EL (cell line): ENCODE results near the gene BFSP2.

Experiments used
- DNase-seq: peaks from one replicate; pipeline ENCODE4 v3.0.0-alpha.2; 2016

Gene BFSP2, protein sequence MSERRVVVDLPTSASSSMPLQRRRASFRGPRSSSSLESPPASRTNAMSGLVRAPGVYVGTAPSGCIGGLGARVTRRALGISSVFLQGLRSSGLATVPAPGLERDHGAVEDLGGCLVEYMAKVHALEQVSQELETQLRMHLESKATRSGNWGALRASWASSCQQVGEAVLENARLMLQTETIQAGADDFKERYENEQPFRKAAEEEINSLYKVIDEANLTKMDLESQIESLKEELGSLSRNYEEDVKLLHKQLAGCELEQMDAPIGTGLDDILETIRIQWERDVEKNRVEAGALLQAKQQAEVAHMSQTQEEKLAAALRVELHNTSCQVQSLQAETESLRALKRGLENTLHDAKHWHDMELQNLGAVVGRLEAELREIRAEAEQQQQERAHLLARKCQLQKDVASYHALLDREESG

DNA sequence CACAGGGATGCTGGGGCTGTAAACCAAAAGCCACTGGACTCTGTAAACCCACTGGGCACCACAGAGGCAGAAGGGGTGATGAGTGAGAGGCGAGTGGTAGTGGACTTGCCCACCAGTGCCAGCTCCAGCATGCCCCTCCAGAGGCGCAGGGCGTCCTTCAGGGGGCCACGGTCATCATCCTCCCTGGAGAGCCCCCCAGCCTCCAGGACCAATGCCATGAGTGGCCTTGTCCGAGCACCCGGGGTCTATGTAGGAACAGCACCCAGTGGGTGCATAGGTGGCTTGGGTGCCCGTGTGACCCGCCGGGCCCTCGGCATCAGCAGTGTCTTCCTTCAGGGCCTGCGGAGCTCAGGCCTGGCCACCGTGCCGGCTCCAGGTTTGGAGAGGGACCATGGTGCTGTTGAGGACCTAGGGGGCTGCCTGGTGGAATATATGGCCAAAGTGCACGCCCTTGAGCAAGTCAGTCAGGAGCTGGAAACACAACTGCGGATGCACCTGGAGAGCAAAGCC lies at the start of gene BFSP2:
Gene BFSP2 (plus strand): TSS at position 51 of the 510 bp plus-strand sequence. CDS start 28 bp downstream, at position 79.
- DNase-seq: no peak

GRCh38 chr3:133354721-133355120 lies 45.1 kb upstream of the BFSP2 start:
- no peak for DNase-seq

GRCh38 chr3:133360476-133360875 lies 39.4 kb upstream of the BFSP2 start:
- DNase-seq: no peak

DNA sequence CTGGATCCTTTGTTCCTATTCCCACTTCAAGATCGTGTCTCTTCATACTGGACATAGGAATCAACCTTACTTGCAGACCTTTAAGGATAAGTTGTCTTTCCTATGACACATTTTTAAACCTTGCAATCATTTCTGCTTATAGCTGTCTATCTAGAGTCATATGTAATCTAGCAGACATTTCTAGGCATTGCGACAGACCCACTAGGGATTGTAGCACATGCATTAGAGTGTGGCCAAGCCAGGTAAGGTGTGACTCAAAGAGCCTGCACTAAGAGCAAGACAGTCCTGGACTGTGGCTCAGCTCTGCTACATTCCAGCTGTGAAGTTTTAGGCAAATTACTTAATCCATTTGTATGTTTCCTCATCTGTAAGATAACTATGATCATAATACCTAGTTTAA lies 38.8 kb upstream of the BFSP2 start:
- DNase-seq: no peak

- no peak for DNase-seq
Observed at GRCh38 chr3:133361435-133361834, 38.4 kb upstream of the BFSP2 start.

- no peak for DNase-seq
Observed at GRCh38 chr3:133362539-133362938, 37.3 kb upstream of the BFSP2 start.

GRCh38 chr3:133364704-133365103 lies 35.2 kb upstream of the BFSP2 start:
- no peak for DNase-seq

- DNase-seq: no peak
Observed at GRCh38 chr3:133366921-133367320, 32.9 kb upstream of the BFSP2 start.

DNA sequence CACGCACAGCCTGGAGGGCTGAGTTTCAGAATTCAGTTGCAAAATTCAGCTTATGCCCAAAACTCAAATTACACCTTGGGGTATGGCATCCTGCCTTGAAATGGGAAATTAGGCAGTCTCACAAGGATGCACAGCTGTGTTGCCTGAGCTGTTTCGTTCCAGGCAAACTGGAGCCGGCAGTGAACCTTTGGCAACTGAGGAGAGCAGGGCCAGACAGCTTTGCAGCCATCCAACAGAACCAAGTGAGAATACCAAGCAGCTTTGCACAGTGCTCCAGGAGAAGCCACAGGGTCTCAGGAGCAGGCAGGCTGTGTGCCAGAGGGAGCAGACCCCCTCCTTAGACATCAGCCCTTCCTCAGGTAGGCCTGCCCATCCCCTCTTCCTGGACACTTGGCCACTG lies 32.5 kb upstream of the BFSP2 start:
- no peak for DNase-seq

DNA sequence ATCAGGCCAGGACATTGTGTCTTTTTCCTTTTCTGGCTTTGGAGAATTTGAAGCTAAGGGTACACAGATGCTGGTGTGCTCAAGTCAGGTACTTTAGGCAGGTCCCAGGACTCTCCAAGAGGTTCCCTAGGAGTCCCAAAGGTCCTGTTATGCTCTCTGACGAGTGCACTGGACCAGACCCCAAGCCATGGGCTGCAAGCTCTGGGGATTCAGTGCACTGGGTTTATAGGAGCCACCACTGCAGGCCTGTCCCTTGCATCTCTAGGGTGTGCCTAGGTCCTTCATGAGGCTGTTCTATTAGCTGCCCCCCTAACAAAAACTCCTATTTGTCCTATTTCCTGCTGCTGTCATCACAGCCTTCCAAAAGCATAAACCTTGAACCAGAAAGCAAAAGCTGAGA lies 31.9 kb upstream of the BFSP2 start:
- DNase-seq: no peak

DNA sequence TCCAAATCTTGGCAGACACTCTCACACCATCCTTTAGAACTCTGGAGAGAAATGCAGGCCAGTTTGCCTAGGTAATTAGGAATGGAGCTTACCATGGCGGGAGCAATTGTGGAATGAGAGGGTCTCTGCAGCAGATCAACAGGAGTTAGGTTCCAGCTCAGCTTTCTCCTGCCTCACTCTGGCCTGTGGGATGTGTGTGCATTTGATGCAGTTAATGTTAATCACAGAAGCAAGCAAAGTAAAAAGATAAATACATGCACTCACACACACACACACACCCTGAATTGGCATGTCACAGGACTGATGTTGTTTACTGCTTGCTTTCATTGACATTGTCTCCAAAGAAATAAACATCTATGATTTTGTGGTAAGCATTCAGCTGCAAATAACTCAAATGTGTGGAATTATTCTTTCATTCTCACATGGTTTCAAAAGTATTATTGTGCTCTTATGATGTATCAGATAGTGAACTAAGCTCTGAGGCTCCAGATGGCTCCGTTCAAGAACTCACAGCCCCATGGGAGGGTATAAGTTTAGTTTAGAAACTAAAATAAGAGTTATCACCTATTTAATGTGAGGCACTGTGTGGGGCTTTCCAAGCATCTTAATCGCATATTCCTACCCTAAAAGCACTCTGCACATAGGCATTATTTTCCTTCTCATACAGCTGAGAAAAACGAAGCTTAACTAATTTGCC lies 31.3 kb upstream of the BFSP2 start:
- no peak for DNase-seq

GRCh38 chr3:133369068-133369440 lies 30.8 kb upstream of the BFSP2 start:
- no peak for DNase-seq

GRCh38 chr3:133371181-133371580 lies 28.7 kb upstream of the BFSP2 start:
- no peak for DNase-seq

DNA sequence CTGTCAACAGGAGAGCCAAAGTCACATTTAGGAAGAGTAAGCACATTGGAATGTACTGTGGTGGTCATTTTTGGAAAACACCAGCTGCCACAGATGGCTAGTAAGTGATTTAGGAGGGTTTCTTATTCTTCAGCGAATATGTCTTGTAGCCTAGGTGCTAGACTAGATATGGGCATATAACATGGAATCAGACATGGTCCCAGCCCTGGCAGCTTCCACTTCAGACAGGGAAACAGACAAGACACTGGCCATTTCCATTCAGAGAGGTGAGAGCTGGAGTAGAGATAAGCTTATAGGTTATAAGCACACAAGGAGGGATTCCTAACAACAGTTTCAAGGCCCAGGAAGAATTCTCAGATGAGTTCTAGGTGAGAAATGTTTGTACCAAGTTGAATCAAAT lies 28.2 kb upstream of the BFSP2 start:
- no peak for DNase-seq

- DNase-seq: no peak
Observed at GRCh38 chr3:133374708-133375402, 25.0 kb upstream of the BFSP2 start.

- DNase-seq: no peak
Observed at GRCh38 chr3:133375403-133375745, 24.5 kb upstream of the BFSP2 start.

DNA sequence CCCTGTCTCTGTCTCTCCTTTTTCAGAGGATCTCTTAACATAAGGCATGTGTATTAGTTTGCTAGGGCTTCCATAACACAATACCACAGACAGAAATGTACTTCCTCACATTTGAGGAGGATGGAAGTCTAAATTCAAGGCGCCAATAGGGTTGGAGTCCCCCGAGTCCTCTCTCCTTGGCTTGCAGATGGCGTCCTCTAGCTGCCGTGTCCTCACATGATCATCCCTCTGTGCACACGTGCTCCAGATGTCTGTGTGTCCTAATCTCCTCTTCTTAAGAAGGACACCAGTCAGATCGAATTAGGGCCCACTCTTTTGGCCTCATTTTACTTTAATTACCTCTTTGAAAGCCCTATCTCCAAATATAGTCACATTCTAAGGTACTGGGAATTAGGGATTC lies 23.0 kb upstream of the BFSP2 start:
- DNase-seq: no peak

DNA sequence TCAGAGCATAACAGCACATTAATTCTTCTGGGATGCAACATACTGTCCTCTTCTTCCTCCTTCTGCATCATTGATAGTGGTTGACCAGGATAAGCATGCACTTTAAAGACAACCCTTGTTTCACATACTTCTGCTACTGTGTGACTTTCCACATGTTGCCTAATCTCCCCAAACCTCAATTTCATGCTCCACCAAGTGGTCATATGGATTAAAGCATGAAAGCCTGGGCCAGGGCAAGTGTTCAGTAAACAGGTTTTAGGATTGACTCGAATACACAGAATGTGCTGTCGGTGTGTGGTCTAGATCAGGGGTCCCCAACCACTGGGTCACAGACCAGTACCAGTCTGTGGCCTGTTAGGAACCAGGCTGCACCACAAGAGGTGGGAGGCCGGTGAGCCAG lies 22.5 kb upstream of the BFSP2 start:
- peak; percentile 43 for DNase-seq

DNA sequence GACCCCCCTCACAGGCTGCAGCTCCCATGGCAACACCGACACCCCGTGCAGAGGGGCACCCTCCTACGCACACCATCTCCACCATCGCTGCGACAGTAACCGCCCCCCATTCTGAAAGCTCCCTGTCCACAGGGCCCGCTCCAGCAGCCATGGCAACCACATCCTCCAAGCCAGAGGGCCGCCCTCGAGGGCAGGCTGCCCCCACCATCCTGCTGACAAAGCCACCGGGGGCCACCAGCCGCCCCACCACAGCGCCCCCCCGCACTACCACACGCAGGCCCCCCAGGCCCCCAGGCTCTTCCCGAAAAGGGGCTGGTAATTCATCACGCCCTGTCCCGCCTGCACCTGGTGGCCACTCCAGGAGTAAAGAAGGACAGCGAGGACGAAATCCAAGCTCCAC lies 19.9 kb upstream of the BFSP2 start:
- no peak for DNase-seq

GRCh38 chr3:133380481-133381225 lies 19.2 kb upstream of the BFSP2 start:
- no peak for DNase-seq

DNA sequence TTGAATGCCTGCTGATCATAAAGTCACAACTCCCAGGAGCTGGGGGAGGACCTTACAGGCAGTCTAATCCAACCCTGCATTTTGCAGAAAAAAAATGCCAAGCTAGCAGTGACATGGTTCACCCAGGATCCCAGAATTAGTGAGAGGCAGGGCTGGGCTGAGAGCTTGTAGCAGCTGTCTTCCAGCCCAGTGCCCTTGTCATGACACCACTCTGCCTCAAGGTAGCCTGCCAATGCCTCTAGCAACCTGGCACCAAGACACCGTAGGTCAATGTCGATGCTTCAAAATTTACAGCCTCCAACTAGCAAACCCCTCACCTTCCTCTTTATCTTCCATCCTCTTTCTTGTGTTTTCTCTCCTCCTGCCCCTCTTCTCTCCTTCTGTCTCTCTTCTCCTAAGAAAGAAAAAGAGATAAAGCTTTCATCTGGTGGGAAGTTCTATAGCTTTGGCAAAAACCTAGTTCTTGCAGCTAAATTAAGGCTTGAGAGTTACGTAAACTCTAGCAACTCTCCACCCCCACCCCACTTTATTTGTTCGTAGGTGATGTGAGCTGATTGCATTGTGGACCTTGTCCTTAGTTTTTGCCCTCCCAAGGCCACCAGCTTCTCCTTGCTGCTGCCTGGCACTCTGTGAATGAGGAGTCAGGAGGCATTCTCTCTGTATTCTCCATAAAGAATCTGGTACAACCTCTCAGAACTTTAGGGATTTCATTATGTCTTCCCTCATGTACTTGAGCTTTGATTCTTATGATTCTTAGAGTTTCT lies 18.3 kb upstream of the BFSP2 start:
- DNase-seq: no peak

- no peak for DNase-seq
Observed at GRCh38 chr3:133383175-133383574, 16.7 kb upstream of the BFSP2 start.
